HFFc6 (cell line): ENCODE data around the gene HPCA. TPM values are rescaled to one million over a fixed set of nuclear protein-coding genes. Genes with fewer than 3 reads are reported as not detected.

ENCODE experiments used
- DNase-seq: peaks from one replicate; pipeline ENCODE4 v3.0.0-alpha.2; 2018
- H3K27ac Mint-ChIP-seq: 2 replicates; pipeline ENCODE4 v1.8.0; 2020; ENCODE audit warnings: mild to moderate bottlenecking, mixed read lengths
- H3K27me3 Mint-ChIP-seq: 2 replicates; pipeline ENCODE4 v1.8.0; 2021; ENCODE audit warnings: mild to moderate bottlenecking, moderate library complexity, mixed read lengths; ENCODE audit not compliant: insufficient read depth
- H3K36me3 Mint-ChIP-seq: 2 replicates; pipeline ENCODE4 v1.8.0; 2021; ENCODE audit warnings: low read depth, mixed read lengths
- H3K4me1 Mint-ChIP-seq: 2 replicates; pipeline ENCODE4 v1.8.0; 2020; ENCODE audit warnings: low read depth, mixed read lengths
- H3K4me3 Mint-ChIP-seq: 2 replicates; pipeline ENCODE4 v1.8.0; 2020; ENCODE audit warnings: mild to moderate bottlenecking, moderate library complexity, mixed read lengths
- H3K9me3 Mint-ChIP-seq: 2 replicates; pipeline ENCODE4 v1.8.0; 2020; ENCODE audit warnings: mild to moderate bottlenecking, mixed read lengths
- CTCF ChIP-seq: fragments of 200-600 bp; sonication (generic); IDR thresholded peaks from 2 replicates; pipeline ENCODE4 v1.5.0; 2021; ENCODE audit warnings: antibody characterized with exemption, mild to moderate bottlenecking
- total RNA-seq, 6 experiments: library from RNA; stranded (reverse); fragmentation: NEBNext Ultra II Directional; extraction: Animal tissue kit (Norgen Biotek cat#: 25700); gene quantifications; 2 replicates in 1 of 6; 3 replicates in 5 of 6; pipeline ENCODE4 v1.2.3, GENCODE V29; 2021

HPCA gene
- total RNA-seq, 6 experiments from 2014 or later = 0.23 TPM; not detected in 5

GRCh38 chr1:32864375-32865019 lies 21.8 kb upstream of the HPCA start:
- no peak overlapping the region for H3K4me3 Mint-ChIP-seq
- no peak for DNase-seq
- H3K27me3 Mint-ChIP-seq = peaks cover 3% of the 10 kb centered on the region; the same call in 1 of the 2 replicates
- H3K9me3 Mint-ChIP-seq = no peaks in the 10 kb centered on the region
- peaks cover 8% of the 10 kb centered on the region for H3K36me3 Mint-ChIP-seq
- H3K27ac Mint-ChIP-seq = no peak overlapping the region
- H3K4me1 Mint-ChIP-seq = peaks cover 23% of the 10 kb centered on the region
- TF ChIP-seq CTCF = no peak

DNA sequence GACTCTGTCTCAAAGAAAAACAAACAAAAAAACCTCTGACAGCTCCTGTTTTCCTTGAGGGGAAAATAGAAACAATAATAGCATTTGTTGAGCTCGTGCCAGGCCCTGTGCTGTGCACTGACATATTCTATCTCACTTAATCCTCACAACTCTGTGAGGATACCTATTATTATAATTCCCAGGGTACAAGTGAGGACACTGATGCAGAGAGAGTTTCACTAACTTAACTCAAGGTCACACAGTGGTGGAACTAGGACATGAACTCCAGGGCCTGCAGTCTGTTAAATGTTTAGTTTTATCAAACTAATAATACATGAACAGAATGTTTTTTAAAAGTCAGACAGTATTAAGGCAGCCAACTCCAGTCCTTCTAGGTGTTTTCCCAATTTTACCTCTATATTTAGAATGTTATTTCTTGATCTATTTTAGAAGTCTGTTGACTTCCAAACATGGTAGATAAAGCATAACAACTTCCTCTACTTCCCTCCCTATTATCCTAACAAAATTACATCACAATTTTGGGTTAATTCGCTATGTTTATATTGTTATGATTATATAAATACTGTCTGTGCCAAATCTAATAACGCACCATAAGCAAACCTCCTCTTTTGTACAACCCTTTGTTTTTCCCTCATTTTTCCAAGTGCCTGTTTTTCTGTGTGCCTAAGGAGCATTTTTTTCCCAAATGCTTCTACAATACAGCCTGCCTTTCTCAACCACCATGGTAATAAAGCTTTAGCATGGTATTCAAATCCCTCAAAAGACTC lies 20.5 kb upstream of the HPCA start:
- H3K4me1 Mint-ChIP-seq = peaks cover 29% of the 10 kb centered on the region
- no peak for TF ChIP-seq CTCF
- H3K27me3 Mint-ChIP-seq = peaks cover 3% of the 10 kb centered on the region; the same call in 1 of the 2 replicates
- H3K27ac Mint-ChIP-seq = no peak overlapping the region
- no peak overlapping the region for H3K4me3 Mint-ChIP-seq
- H3K36me3 Mint-ChIP-seq = peaks cover 8% of the 10 kb centered on the region
- no peaks in the 10 kb centered on the region for H3K9me3 Mint-ChIP-seq
- DNase-seq = no peak

GRCh38 chr1:32867151-32867550 lies 19.1 kb upstream of the HPCA start:
- Mint-ChIP-seq H3K27ac (no peak overlapping the region), H3K4me3 (no peak overlapping the region), H3K9me3 (no peaks in the 10 kb centered on the region), H3K27me3 (peaks cover 13% of the 10 kb centered on the region), H3K4me1 (peaks cover 24% of the 10 kb centered on the region), H3K36me3 (peaks cover 8% of the 10 kb centered on the region)
- DNase-seq = no peak
- TF ChIP-seq CTCF = no peak

GRCh38 chr1:32867671-32868070 lies 18.6 kb upstream of the HPCA start:
- no peak for TF ChIP-seq CTCF
- Mint-ChIP-seq H3K36me3 (peaks cover 4% of the 10 kb centered on the region), H3K4me1 (peaks cover 18% of the 10 kb centered on the region), H3K9me3 (no peaks in the 10 kb centered on the region), H3K27me3 (peaks cover 13% of the 10 kb centered on the region), H3K27ac (no peak overlapping the region), H3K4me3 (no peak overlapping the region)
- no peak for DNase-seq

DNA sequence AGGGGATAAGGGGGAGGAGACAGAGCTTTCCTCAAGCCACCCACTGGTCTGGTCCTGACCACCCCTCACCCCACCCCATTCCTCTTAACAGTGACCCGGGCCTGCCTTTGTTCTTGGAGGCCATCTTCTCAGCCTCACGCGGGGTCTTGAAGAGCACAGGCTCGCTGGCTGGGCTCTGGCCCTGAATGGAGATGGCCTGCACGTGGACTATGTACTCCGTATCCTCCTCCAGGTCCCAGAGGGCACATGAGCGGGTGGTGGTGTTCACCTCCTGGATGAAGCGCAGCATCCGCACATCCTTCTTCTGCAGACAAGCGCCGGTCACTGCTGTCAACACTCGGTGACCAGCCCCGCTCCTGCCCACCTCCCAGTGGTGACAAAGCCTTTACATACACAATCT lies 18.2 kb upstream of the HPCA start:
- Mint-ChIP-seq H3K36me3 (no peaks in the 10 kb centered on the region), H3K4me1 (peaks cover 14% of the 10 kb centered on the region), H3K27me3 (peaks cover 13% of the 10 kb centered on the region), H3K4me3 (no peak overlapping the region), H3K27ac (no peak overlapping the region), H3K9me3 (no peaks in the 10 kb centered on the region)
- DNase-seq = no peak
- no peak for TF ChIP-seq CTCF
